Subcutaneous abdominal adipose tissue (tissue), 5 donors: ENCODE data around the gene NOC4L.
A peak's percentile ranks its signal among the peaks of the same experiment; 100 is the strongest.
"Not testable (repeated sequence)": the region's sequence is repeated elsewhere in the genome, so short reads cannot be mapped to it uniquely, and the experiment has no call there.

ENCODE experiments used
- H3K27ac ChIP-seq: one replicate; pipeline ENCODE4 v1.7.0; 2013; ENCODE audit warnings: low read depth, mild to moderate bottlenecking, inconsistent platforms, low read length, moderate library complexity
- H3K27me3 ChIP-seq, 5 donors: one replicate each; pipeline ENCODE4 v1.7.0; 2013; ENCODE audit warnings: low read length in 5 of 5, inconsistent platforms in 1 of 5; ENCODE audit not compliant: control insufficient read depth in 5 of 5, insufficient read depth in 4 of 5
- H3K36me3 ChIP-seq, 5 donors: one replicate each; pipeline ENCODE4 v1.7.0; 2013; ENCODE audit warnings: low read length in 5 of 5; ENCODE audit not compliant: control insufficient read depth in 5 of 5, insufficient read depth in 5 of 5
- H3K4me1 ChIP-seq, 5 donors: one replicate each; pipeline ENCODE4 v1.7.0; 2013; ENCODE audit warnings: low read length in 5 of 5, mild to moderate bottlenecking in 3 of 5, moderate library complexity in 1 of 5; ENCODE audit not compliant: control insufficient read depth in 5 of 5, insufficient read depth in 5 of 5
- H3K4me3 ChIP-seq, 5 donors: one replicate each; pipeline ENCODE4 v1.7.0; 2013; ENCODE audit warnings: low read length in 5 of 5, low read depth in 1 of 5
- H3K9ac ChIP-seq, 5 donors: one replicate each; pipeline ENCODE4 v1.7.0; 2013; ENCODE audit warnings: low read length in 5 of 5, mild to moderate bottlenecking in 4 of 5, moderate library complexity in 3 of 5
- H3K9me3 ChIP-seq, 5 donors: one replicate each; pipeline ENCODE4 v1.7.0; 2013; ENCODE audit warnings: low read length in 5 of 5; ENCODE audit not compliant: control insufficient read depth in 5 of 5
- donor health status: healthy.
- donor health status: healthy.
- donor health status: healthy.
- donor health status: healthy.
- donor health status: healthy.

Gene NOC4L

DNA sequence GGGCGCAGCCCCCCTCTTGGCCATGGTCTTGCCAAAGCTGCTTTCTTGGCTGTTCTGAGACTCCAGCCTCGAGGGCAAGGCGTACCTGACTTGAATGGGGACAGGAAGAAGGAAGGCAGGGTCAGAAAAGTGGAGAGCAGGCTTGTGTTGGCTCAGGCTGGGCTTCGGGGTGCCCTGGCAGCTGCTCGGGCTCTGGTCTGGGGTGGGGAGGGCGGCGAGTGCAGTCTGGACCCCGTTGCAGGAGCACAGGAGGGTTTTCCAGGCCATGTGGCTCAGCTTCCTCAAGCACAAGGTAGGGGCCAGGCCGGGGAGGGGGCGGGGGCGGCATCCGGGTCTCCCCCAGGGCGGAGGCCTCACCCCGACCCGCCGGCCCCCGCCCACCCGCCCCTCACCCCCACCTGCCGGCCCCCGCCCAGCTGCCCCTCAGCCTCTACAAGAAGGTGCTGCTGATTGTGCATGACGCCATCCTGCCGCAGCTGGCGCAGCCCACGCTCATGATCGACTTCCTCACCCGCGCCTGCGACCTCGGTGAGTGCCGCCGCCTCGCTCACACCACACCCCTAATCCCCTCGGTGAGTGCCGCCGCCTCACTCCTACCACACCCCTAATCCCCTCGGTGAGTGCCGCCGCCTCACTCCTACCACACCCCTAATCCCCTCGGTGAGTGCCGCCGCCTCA is 4.2 kb downstream of the NOC4L start:
- Histone ChIP-seq H3K4me1 (peaks cover 3 to 15% (median 14%) of the 10 kb centered on the region in 5 donors), H3K9me3 (no peaks in the 10 kb centered on the region), H3K36me3 (peaks cover 0 to 43% (median 30%) of the 10 kb centered on the region in 5 donors), H3K27me3 (no peaks in the 10 kb centered on the region), H3K4me3 (no peak overlapping the region), H3K9ac (no peak overlapping the region), H3K27ac (no peak overlapping the region)

DNA sequence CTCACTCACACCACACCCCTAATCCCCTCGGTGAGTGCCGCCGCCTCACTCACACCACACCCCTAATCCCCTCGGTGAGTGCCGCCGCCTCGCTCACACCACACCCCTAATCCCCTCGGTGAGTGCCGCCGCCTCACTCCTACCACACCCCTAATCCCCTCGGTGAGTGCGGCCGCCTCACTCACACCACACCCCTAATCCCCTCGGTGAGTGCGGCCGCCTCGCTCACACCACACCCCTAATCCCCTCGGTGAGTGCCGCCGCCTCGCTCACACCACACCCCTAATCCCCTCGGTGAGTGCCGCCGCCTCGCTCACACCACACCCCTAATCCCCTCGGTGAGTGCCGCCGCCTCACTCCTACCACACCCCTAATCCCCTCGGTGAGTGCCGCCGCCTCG is 5.3 kb downstream of the NOC4L start:
- not testable (repeated sequence) for H3K9ac ChIP-seq, H3K4me3 ChIP-seq, H3K9me3 ChIP-seq, H3K27me3 ChIP-seq, H3K27ac ChIP-seq
- Histone ChIP-seq H3K4me1 (peaks cover 3 to 21% (median 20%) of the 10 kb centered on the region in 5 donors), H3K36me3 (peaks cover 0 to 43% (median 30%) of the 10 kb centered on the region in 5 donors)

DNA sequence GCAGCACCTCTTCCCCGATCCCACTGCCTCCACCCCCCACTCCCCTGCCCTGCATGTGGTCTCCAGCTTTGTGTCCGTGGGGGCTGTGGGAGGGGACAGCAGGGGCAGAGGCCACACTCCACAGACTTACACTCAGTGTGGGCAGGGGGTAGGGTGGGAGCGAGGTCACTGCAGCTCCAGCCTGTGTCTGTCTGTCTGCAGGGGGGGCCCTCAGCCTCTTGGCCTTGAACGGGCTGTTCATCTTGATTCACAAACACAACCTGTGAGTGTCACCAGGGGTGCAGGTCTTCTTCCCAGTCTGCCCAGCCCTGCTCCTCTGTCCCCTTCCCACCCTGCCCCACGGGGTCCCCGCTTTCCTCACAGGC is 6.5 kb downstream of the NOC4L start:
- Histone ChIP-seq H3K4me1 (peaks cover 0 to 10% (median 8%) of the 10 kb centered on the region in 5 donors), H3K27me3 (peaks cover 0 to 4% (median 0%) of the 10 kb centered on the region in 5 donors), H3K36me3 (peaks cover 0 to 49% (median 30%) of the 10 kb centered on the region in 5 donors), H3K9me3 (no peaks in the 10 kb centered on the region), H3K4me3 (no peak overlapping the region), H3K27ac (no peak overlapping the region), H3K9ac (no peak overlapping the region)

DNA sequence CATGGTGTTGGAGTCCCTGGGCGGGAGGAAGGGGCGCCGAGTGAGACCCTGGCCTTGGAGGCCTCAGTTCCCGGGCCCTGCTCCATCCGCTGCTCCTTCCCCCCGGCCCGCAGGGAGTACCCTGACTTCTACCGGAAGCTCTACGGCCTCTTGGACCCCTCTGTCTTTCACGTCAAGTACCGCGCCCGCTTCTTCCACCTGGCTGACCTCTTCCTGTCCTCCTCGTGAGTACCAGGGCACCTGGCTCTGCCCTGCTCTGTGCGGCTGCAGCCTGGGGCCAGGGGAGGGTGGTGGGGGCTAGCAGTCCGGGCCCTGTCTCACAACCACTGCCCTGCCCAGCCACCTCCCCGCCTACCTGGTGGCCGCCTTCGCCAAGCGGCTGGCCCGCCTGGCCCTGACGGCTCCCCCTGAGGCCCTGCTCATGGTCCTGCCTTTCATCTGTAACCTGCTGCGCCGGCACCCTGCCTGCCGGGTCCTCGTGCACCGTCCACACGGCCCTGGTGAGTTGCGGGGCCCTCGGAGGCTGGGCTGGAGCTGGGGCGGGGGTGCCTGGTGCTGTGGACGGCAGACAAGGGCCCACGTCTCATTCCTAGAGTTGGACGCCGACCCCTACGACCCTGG is 7.0 kb downstream of the NOC4L start:
- no peak overlapping the region for H3K27ac ChIP-seq
- H3K27me3 ChIP-seq: peaks cover 0 to 4% (median 0%) of the 10 kb centered on the region in 5 donors
- peaks cover 0 to 10% (median 7%) of the 10 kb centered on the region in 5 donors for H3K4me1 ChIP-seq
- no peaks in the 10 kb centered on the region for H3K9me3 ChIP-seq
- no peak overlapping the region for H3K4me3 ChIP-seq
- H3K36me3 ChIP-seq: peaks cover 0 to 53% (median 33%) of the 10 kb centered on the region in 5 donors
- H3K9ac ChIP-seq: no peak overlapping the region

DNA sequence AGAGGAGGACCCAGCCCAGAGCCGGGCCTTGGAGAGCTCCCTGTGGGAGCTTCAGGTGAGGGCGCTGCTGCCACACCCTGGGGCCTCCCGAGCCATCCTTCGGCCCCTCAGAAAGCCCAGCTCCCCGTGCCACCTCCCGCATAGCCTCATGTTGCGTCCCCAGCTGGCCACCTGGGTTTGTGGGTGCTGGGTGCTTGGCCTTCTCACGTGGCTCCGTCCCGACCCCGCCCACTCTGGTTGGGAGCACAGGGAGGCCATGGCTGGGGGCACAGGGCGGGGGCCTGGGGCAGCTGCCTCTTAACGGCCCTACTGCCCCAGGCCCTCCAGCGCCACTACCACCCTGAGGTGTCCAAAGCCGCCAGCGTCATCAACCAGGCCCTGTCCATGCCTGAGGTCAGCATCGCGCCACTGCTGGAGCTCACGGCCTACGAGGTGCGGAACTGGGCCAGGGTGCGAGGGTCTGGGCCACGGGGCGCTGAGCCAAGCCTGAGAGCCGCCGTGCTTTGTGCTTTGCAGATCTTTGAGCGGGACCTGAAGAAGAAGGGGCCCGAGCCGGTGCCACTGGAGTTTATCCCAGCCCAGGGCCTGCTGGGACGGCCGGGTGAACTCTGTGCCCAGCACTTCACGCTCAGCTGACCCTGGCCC is 7.6 kb downstream of the NOC4L start:
- Histone ChIP-seq H3K27me3 (peaks cover 0 to 4% (median 0%) of the 10 kb centered on the region in 5 donors), H3K4me1 (peaks cover 0 to 10% (median 7%) of the 10 kb centered on the region in 5 donors), H3K9ac (no peak overlapping the region), H3K27ac (no peak overlapping the region), H3K36me3 (peaks cover 0 to 55% (median 39%) of the 10 kb centered on the region in 5 donors), H3K9me3 (no peaks in the 10 kb centered on the region), H3K4me3 (no peak overlapping the region)

DNA sequence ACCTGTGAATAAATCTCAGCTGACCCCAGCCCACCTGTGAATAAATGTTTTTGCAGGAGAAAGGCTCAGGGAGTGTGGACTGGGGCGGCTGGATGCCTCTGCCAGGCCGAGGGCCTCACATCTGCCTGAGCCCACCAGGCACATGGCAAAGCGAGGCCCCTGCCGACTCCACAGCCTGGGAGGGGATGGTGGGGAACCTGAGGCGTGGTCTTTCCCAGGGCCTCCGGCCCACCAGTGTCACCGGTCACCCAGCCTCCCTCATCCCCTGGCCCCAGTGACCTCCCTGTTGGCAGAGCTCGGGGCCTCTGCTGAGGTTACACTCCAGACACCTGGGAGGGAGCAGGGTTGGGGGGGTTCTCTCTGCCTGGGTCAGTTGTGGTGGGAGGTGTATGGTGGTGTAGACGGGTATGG is 8.2 kb downstream of the NOC4L start:
- Histone ChIP-seq H3K9ac (no peak overlapping the region), H3K9me3 (no peaks in the 10 kb centered on the region), H3K27ac (no peak overlapping the region), H3K36me3 (peaks cover 0 to 56% (median 41%) of the 10 kb centered on the region in 5 donors), H3K4me3 (no peak overlapping the region), H3K4me1 (peaks cover 0 to 10% (median 7%) of the 10 kb centered on the region in 5 donors), H3K27me3 (peaks cover 0 to 4% (median 0%) of the 10 kb centered on the region in 5 donors)

DNA sequence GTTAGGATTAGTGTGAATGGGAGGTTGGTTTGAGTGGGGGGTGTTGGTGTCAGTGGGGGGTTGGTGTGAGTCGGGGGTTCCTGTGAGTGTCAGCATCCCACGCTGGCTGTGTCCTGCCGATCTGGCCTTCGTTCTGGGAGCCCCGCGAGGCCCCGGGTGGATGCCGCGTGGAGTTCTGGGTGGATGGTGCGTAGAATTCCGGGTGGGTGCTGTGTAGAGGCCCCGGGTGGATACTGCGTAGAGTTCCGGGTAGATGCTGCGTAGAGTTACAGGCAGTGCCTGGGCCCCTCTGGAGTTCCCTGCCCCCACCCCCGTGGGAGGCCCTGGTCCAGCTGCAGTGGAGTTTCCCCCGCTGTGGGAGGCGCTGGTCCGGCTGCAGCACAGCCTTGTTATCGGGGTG is 8.7 kb downstream of the NOC4L start:
- peaks cover 0 to 56% (median 40%) of the 10 kb centered on the region in 5 donors for H3K36me3 ChIP-seq
- H3K9me3 ChIP-seq: no peaks in the 10 kb centered on the region

DNA sequence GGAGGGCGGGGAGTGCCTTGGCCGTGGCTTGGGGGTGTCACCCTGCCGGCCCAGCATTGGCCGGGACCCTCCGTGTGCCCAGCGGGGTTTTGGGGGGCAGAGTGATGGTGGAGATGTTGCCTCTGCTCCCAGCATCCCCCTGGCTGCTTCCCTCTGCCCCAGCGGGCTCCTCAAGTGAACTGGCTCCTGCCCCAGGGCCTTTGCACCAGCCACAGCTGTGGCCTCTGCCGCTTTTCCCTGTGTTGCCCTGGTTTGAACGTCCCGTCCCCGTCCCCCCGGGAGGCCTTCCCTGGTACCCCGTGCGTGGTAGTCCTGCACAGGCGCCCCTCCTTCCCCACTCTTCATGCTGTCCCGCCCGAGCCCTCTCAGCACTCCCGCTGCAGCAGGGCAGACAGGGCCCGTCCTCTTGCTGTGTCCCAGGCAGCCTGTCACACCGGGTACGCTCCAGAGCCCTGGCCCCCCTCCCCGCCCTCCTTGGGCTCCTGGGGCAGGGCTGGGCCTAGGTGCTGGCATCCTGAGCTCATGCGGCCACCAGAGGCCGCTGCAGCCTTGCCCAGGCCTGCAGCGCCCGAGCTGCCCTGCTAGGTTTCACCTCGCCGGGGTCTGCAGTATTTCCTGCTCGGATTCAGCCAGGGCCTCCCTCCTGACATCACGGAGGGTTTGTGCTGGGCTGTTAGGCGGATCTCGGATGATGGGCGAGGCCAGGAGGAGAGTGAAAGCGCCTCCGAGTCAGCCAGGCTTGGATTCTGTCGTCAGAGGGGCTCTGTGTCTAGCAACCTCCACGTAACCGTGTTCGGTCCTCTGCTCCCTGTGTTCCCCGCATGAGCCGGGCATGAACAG is 9.5 kb downstream of the NOC4L start:
- H3K27me3 ChIP-seq: peaks cover 0 to 4% (median 2%) of the 10 kb centered on the region in 5 donors
- H3K9ac ChIP-seq: peak overlapping the region in 3 of 5 donors; percentile 21 to 71 (median 23)
- no peaks in the 10 kb centered on the region for H3K9me3 ChIP-seq
- peaks cover 0 to 10% (median 7%) of the 10 kb centered on the region in 5 donors for H3K4me1 ChIP-seq
- no peak overlapping the region for H3K27ac ChIP-seq
- peaks cover 0 to 56% (median 44%) of the 10 kb centered on the region in 5 donors for H3K36me3 ChIP-seq
- H3K4me3 ChIP-seq: peak overlapping the region; percentile 10 to 58 (median 50)

More for the DNA sequence above, 8.7 kb downstream of the NOC4L start:
- no peak overlapping the region for H3K9ac ChIP-seq
- H3K27me3 ChIP-seq: peaks cover 0 to 4% (median 2%) of the 10 kb centered on the region in 5 donors
- H3K4me1 ChIP-seq: peaks cover 0 to 10% (median 7%) of the 10 kb centered on the region in 5 donors
- H3K4me3 ChIP-seq: no peak overlapping the region
- no peak overlapping the region for H3K27ac ChIP-seq

DNA sequence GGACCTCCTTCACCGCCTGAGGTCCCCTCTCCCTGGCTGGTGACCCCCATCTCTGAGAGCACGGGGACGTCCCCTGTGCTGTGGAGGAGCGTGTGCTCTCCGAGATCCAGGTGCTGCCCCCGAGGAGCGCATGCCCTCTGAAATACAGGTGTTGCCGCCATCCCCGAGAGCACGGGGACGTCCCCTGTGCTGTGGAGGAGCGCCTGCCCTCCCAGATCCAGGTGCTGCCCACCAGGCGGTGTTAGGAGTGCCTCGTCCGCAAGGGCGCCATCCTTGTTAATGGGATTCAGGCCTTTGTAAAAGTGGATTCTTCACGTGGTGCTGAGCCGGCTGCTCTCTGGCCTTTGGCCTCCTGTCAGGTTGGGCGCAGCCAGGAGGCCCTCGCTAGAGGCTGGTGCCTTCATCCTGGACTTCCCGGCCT is 10.1 kb downstream of the NOC4L start:
- Histone ChIP-seq H3K9ac (peak overlapping the region in 2 of 5 donors; percentile 21 to 71), H3K27ac (no peak overlapping the region), H3K4me1 (peaks cover 0 to 10% (median 7%) of the 10 kb centered on the region in 5 donors), H3K4me3 (peak overlapping the region in 4 of 5 donors; percentile 13 to 58 (median 52)), H3K36me3 (peaks cover 0 to 56% (median 44%) of the 10 kb centered on the region in 5 donors), H3K27me3 (peaks cover 0 to 4% (median 2%) of the 10 kb centered on the region in 5 donors), H3K9me3 (no peaks in the 10 kb centered on the region)
